SK-N-SH treated with all-trans-retinoic acid at 6 μM for 48 hours (cell line): ENCODE measurements around the gene UHRF2.

Source experiments
- ARNTL ChIP-seq: fragments of 450-650 bp; formaldehyde crosslinking; IDR thresholded peaks from 2 replicates; pipeline ENCODE4 v1.5.0; 2020; ENCODE audit warnings: low read depth, mild to moderate bottlenecking, moderate library complexity, borderline replicate concordance
- BACH2 ChIP-seq: fragments of 250-450 bp; sonication (Bioruptor Pico); IDR thresholded peaks from 2 replicates; pipeline ENCODE4 v1.9.0; 2021; ENCODE audit warnings: mild to moderate bottlenecking, borderline replicate concordance
- CREB5 ChIP-seq: fragments of 250-450 bp; sonication (Bioruptor Pico); IDR thresholded peaks from 2 replicates; pipeline ENCODE4 v1.5.1; 2020; ENCODE audit warnings: low read depth, mild to moderate bottlenecking, moderate library complexity
- CSRNP3 ChIP-seq: fragments of 250-450 bp; sonication (Bioruptor Pico); IDR thresholded peaks from 2 replicates; pipeline ENCODE4 v1.5.1; 2021; ENCODE audit warnings: mild to moderate bottlenecking, moderate library complexity
- GLIS3 ChIP-seq: fragments of 250-450 bp; sonication (Bioruptor Pico); IDR thresholded peaks from 2 replicates; pipeline ENCODE4 v1.5.0; 2020; ENCODE audit warnings: mild to moderate bottlenecking, moderate library complexity
- OSR1 ChIP-seq: fragments of 250-450 bp; sonication (Bioruptor Pico); IDR thresholded peaks from 2 replicates; pipeline ENCODE4 v1.8.0; 2022; ENCODE audit warnings: moderate library complexity, mild to moderate bottlenecking, inconsistent platforms
- PATZ1 ChIP-seq: fragments of 250-450 bp; sonication (Bioruptor Pico); IDR thresholded peaks from 2 replicates; pipeline ENCODE4 v1.8.0; 2020; ENCODE audit warnings: mild to moderate bottlenecking, moderate library complexity, borderline replicate concordance
- POU6F1 ChIP-seq: fragments of 250-450 bp; sonication (Bioruptor Pico); IDR thresholded peaks from 2 replicates; pipeline ENCODE4 v1.8.0; 2021; ENCODE audit warnings: low read depth, mild to moderate bottlenecking, moderate library complexity, borderline replicate concordance
- PPARA ChIP-seq: fragments of 250-450 bp; sonication (Bioruptor Pico); IDR thresholded peaks from 2 replicates; pipeline ENCODE4 v1.5.0; 2020; ENCODE audit warnings: mild to moderate bottlenecking, borderline replicate concordance
- SNAI2 ChIP-seq: fragments of 250-450 bp; sonication (Bioruptor Pico); IDR thresholded peaks from 2 replicates; pipeline ENCODE4 v1.5.0; 2020; ENCODE audit warnings: mild to moderate bottlenecking, moderate library complexity
- TCF4 ChIP-seq: fragments of 250-450 bp; sonication (Bioruptor Pico); IDR thresholded peaks from 2 replicates; pipeline ENCODE4 v1.8.0; 2021; ENCODE audit warnings: mild to moderate bottlenecking, moderate library complexity, borderline replicate concordance
- ZNF70 ChIP-seq: fragments of 450-650 bp; formaldehyde crosslinking; IDR thresholded peaks from 2 replicates; pipeline ENCODE4 v1.5.0; 2020; ENCODE audit warnings: mild to moderate bottlenecking, moderate library complexity
- ZNF8 ChIP-seq: fragments of 450-650 bp; formaldehyde crosslinking; IDR thresholded peaks from 2 replicates; pipeline ENCODE4 v1.5.0; 2020; ENCODE audit warnings: mild to moderate bottlenecking, moderate library complexity

GRCh38 chr9:6433410-6433809 is 20.4 kb downstream of the UHRF2 start:
- TF ChIP-seq CSRNP3 (CRISPR knock-in tag) (no peak), PPARA (CRISPR knock-in tag) (no peak), POU6F1 (CRISPR knock-in tag) (no peak), OSR1 (CRISPR knock-in tag) (no peak), BACH2 (CRISPR knock-in tag) (no peak), ARNTL (no peak), TCF4 (CRISPR knock-in tag) (no peak), PATZ1 (CRISPR knock-in tag) (no peak), ZNF8 (no peak), CREB5 (no peak), ZNF70 (CRISPR knock-in tag) (no peak), GLIS3 (no peak), SNAI2 (CRISPR knock-in tag) (no peak)
